ENCODE measurements around the gene IGF2BP2.

- TF ChIP-seq CTCF (IDR thresholded peaks at IDR 0.05; ENCODE audit: low read depth, low read length) (no peak), POLR2A (IDR thresholded peaks at IDR 0.05; ENCODE audit: extremely low read depth, insufficient read length) (peak; percentile 45)
Measured at GRCh38 chr3:185825006-185825638, at the start of gene IGF2BP2.
